ENCODE data around the gene PIAS4. TPM values are rescaled to one million over a fixed set of nuclear protein-coding genes. Genes with fewer than 3 reads are reported as not detected.

The PIAS4 gene
- total and polyA plus RNA-seq, 9 of the 15 experiments (the other 6 are each of a cell fraction or from before 2014, with no cell fraction given), result 0.27 to 34.9 (median 14.4) TPM

DNA sequence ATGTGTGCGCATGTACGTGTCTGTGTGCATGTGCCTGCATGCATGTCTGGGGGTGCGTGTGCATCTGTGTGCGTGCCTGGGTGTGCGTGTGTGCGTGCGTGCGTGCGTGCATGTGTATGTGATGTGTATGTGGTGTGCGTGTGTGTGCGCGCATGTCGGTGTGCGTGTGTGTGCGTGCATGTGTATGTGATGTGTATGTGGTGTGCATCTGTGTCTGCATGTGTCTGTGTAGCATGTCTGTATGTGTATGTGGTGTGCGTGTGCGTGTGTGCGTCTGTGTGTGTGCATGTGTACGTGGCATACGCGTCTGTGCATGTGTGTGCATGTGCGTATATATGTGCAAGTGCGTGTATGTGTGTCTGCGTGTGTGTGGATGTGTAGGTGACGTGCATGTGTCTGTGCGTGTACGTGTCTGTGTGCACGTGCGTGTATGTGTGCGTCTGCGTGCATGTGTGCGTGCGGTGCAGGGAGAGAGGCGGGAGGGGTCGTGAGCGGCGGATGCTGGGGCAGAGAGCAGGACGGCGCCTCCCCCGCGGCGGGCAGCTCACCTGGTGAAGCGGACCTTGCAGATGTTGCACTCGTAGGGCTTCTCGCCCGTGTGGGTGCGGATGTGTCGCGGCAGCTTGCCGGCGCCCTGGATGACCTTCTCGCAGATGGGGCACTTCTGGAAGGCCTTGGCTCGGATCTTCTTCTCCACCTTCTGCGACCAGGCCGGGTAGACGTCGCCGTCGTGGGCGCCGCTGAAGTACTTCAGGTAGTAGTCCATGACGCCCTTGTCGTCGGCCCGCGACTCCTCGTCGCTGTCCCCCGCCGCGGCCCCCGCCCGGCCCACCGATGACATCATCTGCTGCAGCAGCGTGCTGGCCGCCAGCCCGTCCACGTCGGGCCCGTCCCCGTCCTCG lies 46.1 kb downstream of the PIAS4 start (continued):
- no peak for TF ChIP-seq HINFP (tag; conservative IDR thresholded peaks at IDR 0.05; ENCODE audit: low read depth)
- TF ChIP-seq PYGO2 (tag; IDR thresholded peaks at IDR 0.05), result no peak
- TF ChIP-seq ZNF778 (CRISPR knock-in tag; IDR thresholded peaks at IDR 0.05), result no peak
- TF ChIP-seq TRIM28 (IDR thresholded peaks at IDR 0.05), result no peak
- TF ChIP-seq POLR2B (IDR thresholded peaks at IDR 0.05; ENCODE audit: low read depth, partially characterized antibody), result peak; percentile 60
- TF ChIP-seq SUPT5H (IDR thresholded peaks at IDR 0.05), result peak; percentile 76
- TF ChIP-seq PHF20 (IDR thresholded peaks at IDR 0.05; ENCODE audit: partially characterized antibody), result peak; percentile 41
- TF ChIP-seq RFX1 (IDR thresholded peaks at IDR 0.05), result no peak
- TF ChIP-seq ZNF408 (CRISPR knock-in tag; IDR thresholded peaks at IDR 0.05; ENCODE audit: low read depth), result no peak
- TF ChIP-seq ZNF174 (CRISPR knock-in tag; IDR thresholded peaks at IDR 0.05), result no peak
- TF ChIP-seq MITF (IDR thresholded peaks at IDR 0.05), result no peak
- no peak for TF ChIP-seq KDM2B (CRISPR knock-in tag; IDR thresholded peaks at IDR 0.05)
- TF ChIP-seq JUND (IDR thresholded peaks at IDR 0.05; ENCODE audit: borderline replicate concordance, low read depth, low read length), result no peak
- no peak for TF ChIP-seq JUND (tag; IDR thresholded peaks at IDR 0.05; ENCODE audit: borderline replicate concordance, low read depth, low read length)
- TF ChIP-seq RAD51 (IDR thresholded peaks at IDR 0.05; ENCODE audit: borderline replicate concordance, low read depth), result no peak
- no peak for TF ChIP-seq STAT5A (IDR thresholded peaks at IDR 0.05; ENCODE audit: borderline replicate concordance, low read length)
- TF ChIP-seq, protein P1, sequence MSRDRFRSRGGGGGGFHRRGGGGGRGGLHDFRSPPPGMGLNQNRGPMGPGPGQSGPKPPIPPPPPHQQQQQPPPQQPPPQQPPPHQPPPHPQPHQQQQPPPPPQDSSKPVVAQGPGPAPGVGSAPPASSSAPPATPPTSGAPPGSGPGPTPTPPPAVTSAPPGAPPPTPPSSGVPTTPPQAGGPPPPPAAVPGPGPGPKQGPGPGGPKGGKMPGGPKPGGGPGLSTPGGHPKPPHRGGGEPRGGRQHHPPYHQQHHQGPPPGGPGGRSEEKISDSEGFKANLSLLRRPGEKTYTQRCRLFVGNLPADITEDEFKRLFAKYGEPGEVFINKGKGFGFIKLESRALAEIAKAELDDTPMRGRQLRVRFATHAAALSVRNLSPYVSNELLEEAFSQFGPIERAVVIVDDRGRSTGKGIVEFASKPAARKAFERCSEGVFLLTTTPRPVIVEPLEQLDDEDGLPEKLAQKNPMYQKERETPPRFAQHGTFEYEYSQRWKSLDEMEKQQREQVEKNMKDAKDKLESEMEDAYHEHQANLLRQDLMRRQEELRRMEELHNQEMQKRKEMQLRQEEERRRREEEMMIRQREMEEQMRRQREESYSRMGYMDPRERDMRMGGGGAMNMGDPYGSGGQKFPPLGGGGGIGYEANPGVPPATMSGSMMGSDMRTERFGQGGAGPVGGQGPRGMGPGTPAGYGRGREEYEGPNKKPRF (IDR thresholded peaks at IDR 0.05; ENCODE audit: low read depth, low read length), result no peak
- TF ChIP-seq, protein P2, sequence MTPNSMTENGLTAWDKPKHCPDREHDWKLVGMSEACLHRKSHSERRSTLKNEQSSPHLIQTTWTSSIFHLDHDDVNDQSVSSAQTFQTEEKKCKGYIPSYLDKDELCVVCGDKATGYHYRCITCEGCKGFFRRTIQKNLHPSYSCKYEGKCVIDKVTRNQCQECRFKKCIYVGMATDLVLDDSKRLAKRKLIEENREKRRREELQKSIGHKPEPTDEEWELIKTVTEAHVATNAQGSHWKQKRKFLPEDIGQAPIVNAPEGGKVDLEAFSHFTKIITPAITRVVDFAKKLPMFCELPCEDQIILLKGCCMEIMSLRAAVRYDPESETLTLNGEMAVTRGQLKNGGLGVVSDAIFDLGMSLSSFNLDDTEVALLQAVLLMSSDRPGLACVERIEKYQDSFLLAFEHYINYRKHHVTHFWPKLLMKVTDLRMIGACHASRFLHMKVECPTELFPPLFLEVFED (CRISPR knock-in tag; conservative IDR thresholded peaks at IDR 0.05), result no peak
- TF ChIP-seq FOXP1 (CRISPR knock-in tag; IDR thresholded peaks at IDR 0.05), result no peak
- no peak for TF ChIP-seq SP1 (CRISPR knock-in tag; IDR thresholded peaks at IDR 0.05)
- peak; percentile 56; the same call in 1 of the 2 replicates for TF ChIP-seq POLR2A (conservative IDR thresholded peaks at IDR 0.05)
- TF ChIP-seq ZNF24 (IDR thresholded peaks at IDR 0.05), result no peak
- TF ChIP-seq HDGF (IDR thresholded peaks at IDR 0.05), result 0 out of 2 replicates have a peak, but pooled peaks have one; percentile 30
- no peak for TF ChIP-seq RCOR1 (IDR thresholded peaks at IDR 0.05; ENCODE audit: borderline replicate concordance in 1 of 2, low read depth in 2 of 2, low read length in 2 of 2)
- no peak for TF ChIP-seq DPF2 (IDR thresholded peaks at IDR 0.05)
